Stimulated activated naive CD8-positive, alpha-beta T cell treated with anti-CD3 and anti-CD28 coated beads, Interleukin-15, amount 100 ng/mL, for 72 hours (primary cell): Measurements from ENCODE around the gene PCK1.

Experiments used
- ATAC-seq: fragments of 150-1000 bp; cut with Tn5 transposase; 2 replicates; pipeline ENCODE4 v1.10.0; 2021; ENCODE audit warnings: mild to moderate bottlenecking, moderate library complexity
- DNase-seq, 2 donors: peaks; one replicate each; pipeline ENCODE4 v3.0.0; 2021 to 2022
- H3K27ac Mint-ChIP-seq, 2 donors: one replicate each; pipeline ENCODE4 v1.8.0; 2022; ENCODE audit warnings: mild to moderate bottlenecking in 2 of 2, mixed read lengths in 2 of 2, moderate library complexity in 2 of 2
- H3K27me3 Mint-ChIP-seq: one replicate; pipeline ENCODE4 v1.8.0; 2022; ENCODE audit warnings: mixed read lengths
- H3K4me1 Mint-ChIP-seq: one replicate; pipeline ENCODE4 v1.8.0; 2022; ENCODE audit warnings: mild to moderate bottlenecking, mixed read lengths
- H3K4me3 Mint-ChIP-seq, 2 donors: one replicate each; pipeline ENCODE4 v1.8.0; 2022; ENCODE audit warnings: mild to moderate bottlenecking in 2 of 2, mixed read lengths in 2 of 2, moderate library complexity in 1 of 2
- H3K9me3 Mint-ChIP-seq, 2 donors: one replicate each; pipeline ENCODE4 v1.8.0; 2022; ENCODE audit warnings: mixed read lengths in 2 of 2

The PCK1 gene

GRCh38 chr20:57609086-57609841 lies 48.4 kb downstream of the PCK1 start:
- Mint-ChIP-seq H3K4me3 (no peak overlapping the region), H3K4me1 (peaks cover 16% of the 10 kb centered on the region), H3K9me3 (no peaks in the 10 kb centered on the region), H3K27me3 (no peaks in the 10 kb centered on the region), H3K27ac (peak overlapping the region in 1 of 2 donors; percentile 79)
- no peak for DNase-seq
- no peak for ATAC-seq

- H3K4me1 Mint-ChIP-seq: peaks cover 11% of the 10 kb centered on the region
- H3K9me3 Mint-ChIP-seq: no peaks in the 10 kb centered on the region
- no peak for DNase-seq
- no peak overlapping the region for H3K27ac Mint-ChIP-seq
- ATAC-seq: no peak
- no peak overlapping the region for H3K4me3 Mint-ChIP-seq
- no peaks in the 10 kb centered on the region for H3K27me3 Mint-ChIP-seq
These were observed 48.9 kb downstream of the PCK1 start for GRCh38 chr20:57609842-57610167.

GRCh38 chr20:57610261-57610952 lies 49.5 kb downstream of the PCK1 start:
- H3K27me3 Mint-ChIP-seq: no peaks in the 10 kb centered on the region
- DNase-seq: no peak
- no peaks in the 10 kb centered on the region for H3K9me3 Mint-ChIP-seq
- peaks cover 8% of the 10 kb centered on the region for H3K4me1 Mint-ChIP-seq
- no peak for ATAC-seq
- H3K27ac Mint-ChIP-seq: no peak overlapping the region
- no peak overlapping the region for H3K4me3 Mint-ChIP-seq

DNA sequence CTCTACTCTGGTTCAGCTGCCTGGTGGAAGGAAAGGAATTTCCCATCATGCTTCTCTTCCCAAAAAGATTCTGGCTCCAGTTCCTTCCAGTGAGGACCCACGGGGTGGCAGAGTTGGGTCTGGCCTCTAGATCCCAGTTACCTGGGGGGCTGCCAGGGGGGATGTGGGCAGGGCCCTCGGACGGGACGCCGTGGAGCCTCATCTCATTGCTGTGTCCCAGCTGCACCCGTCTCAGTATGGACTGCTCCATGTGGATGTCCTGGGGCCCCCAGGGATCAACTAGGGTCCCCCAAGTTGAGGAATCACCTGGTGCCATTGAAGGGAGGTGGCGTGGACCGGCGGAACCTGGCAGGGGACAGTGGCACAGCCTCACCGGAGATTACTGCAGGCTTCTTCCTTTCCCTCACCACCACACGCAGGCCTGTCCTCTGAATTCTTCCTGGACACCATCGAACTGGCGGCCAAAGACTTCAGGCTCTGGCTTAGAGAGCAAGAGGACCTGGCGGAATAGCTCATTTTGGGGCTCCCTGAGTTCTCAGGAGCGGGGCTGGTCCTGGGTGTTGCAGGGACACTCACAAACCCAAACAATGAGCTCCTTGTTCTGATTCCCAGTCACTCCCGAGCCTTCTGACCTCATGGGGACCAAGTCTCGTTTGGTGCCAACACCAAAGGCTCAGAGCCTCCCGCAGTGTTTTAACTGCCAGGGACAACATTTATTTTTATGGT lies 50.8 kb downstream of the PCK1 start:
- H3K27me3 Mint-ChIP-seq: no peaks in the 10 kb centered on the region
- ATAC-seq (no peak), DNase-seq (no peak)
- no peak overlapping the region for H3K4me3 Mint-ChIP-seq
- H3K9me3 Mint-ChIP-seq: no peaks in the 10 kb centered on the region
- peaks cover 21% of the 10 kb centered on the region for H3K4me1 Mint-ChIP-seq
- no peak overlapping the region for H3K27ac Mint-ChIP-seq

DNA sequence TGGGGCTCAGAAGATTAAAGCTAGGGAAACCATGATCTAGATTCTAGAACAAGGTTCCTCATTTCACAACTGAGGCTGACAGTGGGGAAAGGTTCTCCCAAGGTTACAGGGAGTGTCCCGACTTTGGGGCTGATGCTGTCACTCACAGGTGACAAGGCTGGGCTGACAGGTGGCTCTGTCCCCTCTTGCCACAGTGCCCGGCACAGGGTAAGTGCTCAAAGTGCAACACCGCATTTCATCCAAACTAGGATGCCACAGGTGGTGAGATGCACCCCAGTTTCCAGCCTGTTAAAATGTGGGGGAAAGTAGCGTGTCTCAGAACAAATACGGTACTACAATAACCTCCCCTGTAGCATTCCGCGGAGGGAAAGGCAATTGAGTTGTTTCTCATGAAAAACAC lies 51.5 kb downstream of the PCK1 start:
- H3K27ac Mint-ChIP-seq: no peak overlapping the region
- H3K9me3 Mint-ChIP-seq: no peaks in the 10 kb centered on the region
- H3K27me3 Mint-ChIP-seq: no peaks in the 10 kb centered on the region
- H3K4me3 Mint-ChIP-seq: no peak overlapping the region
- ATAC-seq (no peak), DNase-seq (no peak)
- peaks cover 28% of the 10 kb centered on the region for H3K4me1 Mint-ChIP-seq

- H3K9me3 Mint-ChIP-seq: no peaks in the 10 kb centered on the region
- H3K27ac Mint-ChIP-seq: no peak overlapping the region
- DNase-seq (no peak), ATAC-seq (no peak)
- no peak overlapping the region for H3K4me3 Mint-ChIP-seq
- no peaks in the 10 kb centered on the region for H3K27me3 Mint-ChIP-seq
- peaks cover 33% of the 10 kb centered on the region for H3K4me1 Mint-ChIP-seq
These were observed 52.0 kb downstream of the PCK1 start for GRCh38 chr20:57612916-57613315.

GRCh38 chr20:57613481-57613921 lies 52.6 kb downstream of the PCK1 start:
- no peak overlapping the region for H3K27ac Mint-ChIP-seq
- no peak for DNase-seq
- no peak overlapping the region for H3K4me3 Mint-ChIP-seq
- H3K27me3 Mint-ChIP-seq: no peaks in the 10 kb centered on the region
- no peaks in the 10 kb centered on the region for H3K9me3 Mint-ChIP-seq
- peaks cover 39% of the 10 kb centered on the region for H3K4me1 Mint-ChIP-seq
- no peak for ATAC-seq

- DNase-seq: no peak
- Mint-ChIP-seq H3K9me3 (no peaks in the 10 kb centered on the region), H3K27ac (no peak overlapping the region), H3K4me1 (peaks cover 52% of the 10 kb centered on the region), H3K27me3 (no peaks in the 10 kb centered on the region), H3K4me3 (no peak overlapping the region)
- ATAC-seq: no peak
These were observed 53.9 kb downstream of the PCK1 start for GRCh38 chr20:57614490-57615444.

GRCh38 chr20:57615445-57615811 lies 54.5 kb downstream of the PCK1 start:
- Mint-ChIP-seq H3K27me3 (no peaks in the 10 kb centered on the region), H3K9me3 (no peaks in the 10 kb centered on the region), H3K4me1 (peaks cover 58% of the 10 kb centered on the region), H3K27ac (no peak overlapping the region), H3K4me3 (no peak overlapping the region)
- ATAC-seq: no peak
- no peak for DNase-seq

DNA sequence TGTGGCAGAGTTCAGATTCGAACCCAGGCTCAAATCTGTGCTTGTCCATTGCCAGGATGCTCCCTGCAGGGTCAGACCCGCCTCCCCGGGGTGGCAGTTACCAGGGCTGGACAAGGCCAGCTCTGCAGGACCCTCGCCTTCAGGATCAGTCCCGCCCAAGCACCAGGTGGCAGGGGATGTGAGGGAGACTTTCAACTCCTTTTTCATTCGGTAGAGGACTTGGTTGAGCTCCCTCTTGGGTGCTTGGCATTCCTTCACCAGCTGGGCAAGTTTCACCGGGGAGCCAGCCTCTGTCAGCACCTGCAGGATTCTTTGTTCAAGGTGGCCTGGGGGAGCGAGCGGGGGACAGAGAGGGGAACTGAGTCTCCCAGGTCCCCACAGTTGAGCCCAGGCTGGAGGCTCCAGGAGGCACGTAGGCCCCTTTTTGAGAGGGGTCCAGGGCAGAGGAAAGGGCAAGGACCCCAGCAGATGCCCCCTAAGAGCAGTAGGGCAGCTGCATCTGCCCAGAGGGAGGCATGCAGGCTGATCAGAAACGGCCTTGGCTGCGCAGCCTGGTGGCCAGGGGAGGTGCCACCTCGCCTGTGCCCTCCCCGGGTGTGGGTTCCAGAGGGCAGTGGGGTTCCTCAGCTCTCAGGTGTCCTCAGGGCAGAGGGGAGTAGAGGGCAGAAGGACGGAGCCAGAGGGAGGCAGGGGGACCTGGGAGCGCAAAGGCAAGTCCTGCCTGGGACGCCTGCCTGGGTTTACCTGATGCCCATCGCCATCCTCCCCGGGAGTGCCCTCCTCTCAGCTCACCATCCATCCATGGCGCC lies 55.4 kb downstream of the PCK1 start:
- DNase-seq: peak in 1 of 2 donors; percentile 8
- no peak overlapping the region for H3K4me3 Mint-ChIP-seq
- peaks cover 62% of the 10 kb centered on the region for H3K4me1 Mint-ChIP-seq

GRCh38 chr20:57617079-57617795 lies 56.3 kb downstream of the PCK1 start:
- DNase-seq (no peak), ATAC-seq (no peak)
- no peak overlapping the region for H3K4me3 Mint-ChIP-seq
- peaks cover 71% of the 10 kb centered on the region for H3K4me1 Mint-ChIP-seq
- H3K9me3 Mint-ChIP-seq: no peaks in the 10 kb centered on the region
- H3K27ac Mint-ChIP-seq: peak overlapping the region in 1 of 2 donors; percentile 64
- H3K27me3 Mint-ChIP-seq: no peaks in the 10 kb centered on the region

More for the DNA sequence above, 55.4 kb downstream of the PCK1 start:
- Mint-ChIP-seq H3K27me3 (no peaks in the 10 kb centered on the region), H3K9me3 (no peaks in the 10 kb centered on the region), H3K27ac (no peak overlapping the region)
- no peak for ATAC-seq
